CD4-positive, CD25-positive, alpha-beta regulatory T cell (primary cell): ENCODE measurements around the gene ATP6V1B1. TPM values are rescaled to one million over a fixed set of nuclear protein-coding genes. Genes with fewer than 3 reads are reported as not detected.

Source experiments
- ATAC-seq, 2 donors: fragments of 150-1000 bp; cut with Tn5 transposase; one replicate each; pipeline ENCODE4 v1.10.0; 2021; ENCODE audit warnings: low read depth in 2 of 2, moderate number of reproducible peaks in 2 of 2, moderate library complexity in 1 of 2
- DNase-seq, 3 donors: peaks; one replicate each; pipeline versions ENCODE4 v3.0.0 to v3.0.0-alpha.2; 2012 to 2022; ENCODE audit warnings: mixed read lengths in 1 of 3
- H3K27ac ChIP-seq: one replicate; pipeline ENCODE4 v1.7.0; 2013; ENCODE audit warnings: mild to moderate bottlenecking, low read length; ENCODE audit not compliant: insufficient read depth, poor library complexity, severe bottlenecking
- H3K27me3 ChIP-seq: one replicate; pipeline ENCODE4 v1.7.0; 2013; ENCODE audit warnings: low read length; ENCODE audit not compliant: control insufficient read depth, insufficient read depth
- H3K36me3 ChIP-seq: one replicate; pipeline ENCODE4 v1.7.0; 2013; ENCODE audit warnings: mild to moderate bottlenecking, low read length, moderate library complexity; ENCODE audit not compliant: control insufficient read depth, insufficient read depth
- H3K4me1 ChIP-seq: 2 replicates; pipeline ENCODE4 v1.7.0; 2013; ENCODE audit warnings: mild to moderate bottlenecking, low read length; ENCODE audit not compliant: insufficient read depth, control insufficient read depth, poor library complexity, severe bottlenecking
- H3K4me3 ChIP-seq: one replicate; pipeline ENCODE4 v1.7.0; 2013; ENCODE audit warnings: low read depth, mild to moderate bottlenecking, low read length, moderate library complexity
- H3K9me3 ChIP-seq, 2 experiments: 1 replicate in 1 of 2; 2 replicates in 1 of 2; pipeline ENCODE4 v1.7.0; 2013; ENCODE audit warnings: low read length in 2 of 2, mild to moderate bottlenecking in 1 of 2, moderate library complexity in 1 of 2; ENCODE audit not compliant: control insufficient read depth in 2 of 2
- H3K27ac Mint-ChIP-seq, 3 donors: one replicate each; pipeline ENCODE4 v1.8.0; 2020 to 2022; ENCODE audit warnings: mild to moderate bottlenecking in 3 of 3, mixed read lengths in 3 of 3, moderate library complexity in 2 of 3
- H3K27me3 Mint-ChIP-seq: one replicate; pipeline ENCODE4 v1.8.0; 2022; ENCODE audit warnings: mild to moderate bottlenecking, mixed read lengths
- H3K36me3 Mint-ChIP-seq: one replicate; pipeline ENCODE4 v1.8.0; 2020; ENCODE audit warnings: mixed read lengths
- H3K4me1 Mint-ChIP-seq, 4 donors: one replicate each; pipeline ENCODE4 v1.8.0; 2020 to 2022; ENCODE audit warnings: mixed read lengths in 4 of 4, mild to moderate bottlenecking in 1 of 4
- H3K4me3 Mint-ChIP-seq, 4 donors: one replicate each; pipeline ENCODE4 v1.8.0; 2020 to 2022; ENCODE audit warnings: mild to moderate bottlenecking in 4 of 4, mixed read lengths in 4 of 4, moderate library complexity in 3 of 4
- H3K9me3 Mint-ChIP-seq, 7 donors: one replicate each; pipeline ENCODE4 v1.8.0; 2020 to 2022; ENCODE audit warnings: mixed read lengths in 7 of 7, mild to moderate bottlenecking in 3 of 7, moderate library complexity in 2 of 7
- polyA plus RNA-seq, 4 donors: library from polyadenylated mRNA; unstranded; fragments of 300-500 nt; fragmentation: Illumina TruSeq; gene quantifications; one replicate each; pipeline ENCODE4 v1.2.3, GENCODE V29; 2021
- total RNA-seq: library from RNA; stranded (reverse); gene quantifications from one replicate; pipeline ENCODE4 v1.2.3, GENCODE V29; 2022

The ATP6V1B1 gene
- total and polyA plus RNA-seq, 5 donors from 2014 or later, result not detected

GRCh38 chr2:70988151-70988550 lies 52.5 kb downstream of the ATP6V1B1 start:
- H3K4me3 Mint-ChIP-seq, result no peak overlapping the region
- peaks cover 59% of the 10 kb centered on the region for H3K36me3 ChIP-seq
- no peak overlapping the region for H3K27ac Mint-ChIP-seq
- no peak overlapping the region for H3K4me3 ChIP-seq
- H3K27me3 Mint-ChIP-seq, result no peaks in the 10 kb centered on the region
- no peaks in the 10 kb centered on the region for H3K9me3 ChIP-seq
- H3K27ac ChIP-seq, result no peak overlapping the region
- peaks cover 21% of the 10 kb centered on the region for H3K4me1 ChIP-seq
- H3K4me1 Mint-ChIP-seq, result peaks cover 6 to 48% (median 21%) of the 10 kb centered on the region in 4 donors
- DNase-seq (no peak), ATAC-seq (no peak)
- H3K27me3 ChIP-seq, result no peaks in the 10 kb centered on the region
- peaks cover 0 to 3% (median 0%) of the 10 kb centered on the region in 7 donors for H3K9me3 Mint-ChIP-seq
- H3K36me3 Mint-ChIP-seq, result peaks cover 36% of the 10 kb centered on the region

GRCh38 chr2:70988726-70989648 lies 53.3 kb downstream of the ATP6V1B1 start:
- peaks cover 0 to 3% (median 0%) of the 10 kb centered on the region in 7 donors for H3K9me3 Mint-ChIP-seq
- peaks cover 39% of the 10 kb centered on the region for H3K36me3 Mint-ChIP-seq

GRCh38 chr2:70990216-70990615 lies 54.5 kb downstream of the ATP6V1B1 start:
- Histone ChIP-seq H3K9me3 (no peaks in the 10 kb centered on the region), H3K4me1 (peaks cover 23% of the 10 kb centered on the region), H3K4me3 (no peak overlapping the region), H3K36me3 (peaks cover 59% of the 10 kb centered on the region), H3K27me3 (no peaks in the 10 kb centered on the region), H3K27ac (no peak overlapping the region)
- peaks cover 39% of the 10 kb centered on the region for H3K36me3 Mint-ChIP-seq
- peaks cover 0 to 3% (median 0%) of the 10 kb centered on the region in 7 donors for H3K9me3 Mint-ChIP-seq
- ATAC-seq (no peak), DNase-seq (no peak)
- H3K27ac Mint-ChIP-seq, result no peak overlapping the region
- no peak overlapping the region for H3K4me3 Mint-ChIP-seq
- peaks cover 15 to 48% (median 27%) of the 10 kb centered on the region in 4 donors for H3K4me1 Mint-ChIP-seq
- no peaks in the 10 kb centered on the region for H3K27me3 Mint-ChIP-seq

More at GRCh38 chr2:70988726-70989648, 53.3 kb downstream of the ATP6V1B1 start:
- no peak overlapping the region for H3K27ac ChIP-seq
- H3K27me3 ChIP-seq, result no peaks in the 10 kb centered on the region
- DNase-seq, result no peak
- Mint-ChIP-seq H3K4me1 (peaks cover 15 to 55% (median 27%) of the 10 kb centered on the region in 4 donors), H3K27ac (peak overlapping the region in 2 of 3 donors; percentile 38 to 64), H3K4me3 (no peak overlapping the region), H3K27me3 (no peaks in the 10 kb centered on the region)
- ATAC-seq, result no peak
- H3K9me3 ChIP-seq, result no peaks in the 10 kb centered on the region
- H3K36me3 ChIP-seq, result peaks cover 59% of the 10 kb centered on the region
- H3K4me3 ChIP-seq, result no peak overlapping the region
- peaks cover 30% of the 10 kb centered on the region for H3K4me1 ChIP-seq

GRCh38 chr2:70991142-70991541 lies 55.4 kb downstream of the ATP6V1B1 start:
- Mint-ChIP-seq H3K27ac (peak overlapping the region in 1 of 3 donors; percentile 74), H3K4me3 (peak overlapping the region in 2 of 4 donors; percentile 42 to 78), H3K4me1 (peaks cover 21 to 48% (median 35%) of the 10 kb centered on the region in 4 donors), H3K27me3 (no peaks in the 10 kb centered on the region), H3K36me3 (peaks cover 34% of the 10 kb centered on the region), H3K9me3 (peaks cover 0 to 3% (median 0%) of the 10 kb centered on the region in 7 donors)
- Histone ChIP-seq H3K4me1 (peaks cover 26% of the 10 kb centered on the region), H3K27me3 (no peaks in the 10 kb centered on the region), H3K27ac (no peak overlapping the region), H3K36me3 (peaks cover 56% of the 10 kb centered on the region), H3K4me3 (no peak overlapping the region), H3K9me3 (no peaks in the 10 kb centered on the region)
- DNase-seq, result no peak
- no peak for ATAC-seq

GRCh38 chr2:70991742-70992141 lies 56.0 kb downstream of the ATP6V1B1 start:
- H3K36me3 Mint-ChIP-seq, result peaks cover 28% of the 10 kb centered on the region
- no peak for DNase-seq

GRCh38 chr2:70992945-70993853 lies 57.5 kb downstream of the ATP6V1B1 start:
- H3K9me3 ChIP-seq, result no peaks in the 10 kb centered on the region
- Mint-ChIP-seq H3K27ac (peak overlapping the region; percentile 90 to 96 (median 90)), H3K4me1 (peaks cover 21 to 41% (median 29%) of the 10 kb centered on the region in 4 donors), H3K27me3 (no peaks in the 10 kb centered on the region), H3K36me3 (peaks cover 16% of the 10 kb centered on the region), H3K4me3 (peak overlapping the region; percentile 89 to 97 (median 95)), H3K9me3 (no peaks in the 10 kb centered on the region)
- peak in 1 of 3 donors; percentile 31 for DNase-seq
- H3K4me3 ChIP-seq, result peak overlapping the region; percentile 83
- peaks cover 37% of the 10 kb centered on the region for H3K36me3 ChIP-seq
- H3K4me1 ChIP-seq, result peaks cover 26% of the 10 kb centered on the region
- no peaks in the 10 kb centered on the region for H3K27me3 ChIP-seq
- H3K27ac ChIP-seq, result peak overlapping the region; percentile 68
- no peak for ATAC-seq

More at GRCh38 chr2:70991742-70992141, 56.0 kb downstream of the ATP6V1B1 start:
- peaks cover 26% of the 10 kb centered on the region for H3K4me1 ChIP-seq
- Mint-ChIP-seq H3K4me3 (peak overlapping the region; percentile 13 to 78 (median 58)), H3K4me1 (peaks cover 21 to 42% (median 35%) of the 10 kb centered on the region in 4 donors), H3K9me3 (peaks cover 0 to 2% (median 0%) of the 10 kb centered on the region in 7 donors), H3K27ac (peak overlapping the region in 2 of 3 donors; percentile 31 to 32), H3K27me3 (no peaks in the 10 kb centered on the region)
- H3K27ac ChIP-seq, result no peak overlapping the region
- no peak for ATAC-seq
- no peak overlapping the region for H3K4me3 ChIP-seq
- H3K9me3 ChIP-seq, result no peaks in the 10 kb centered on the region
- H3K27me3 ChIP-seq, result no peaks in the 10 kb centered on the region
- H3K36me3 ChIP-seq, result peaks cover 51% of the 10 kb centered on the region

- Mint-ChIP-seq H3K36me3 (peaks cover 9% of the 10 kb centered on the region), H3K4me1 (peaks cover 23 to 40% (median 29%) of the 10 kb centered on the region in 4 donors), H3K27me3 (no peaks in the 10 kb centered on the region), H3K9me3 (no peaks in the 10 kb centered on the region), H3K4me3 (peak overlapping the region; percentile 89 to 97 (median 95)), H3K27ac (peak overlapping the region; percentile 76 to 96 (median 90))
- peaks cover 26% of the 10 kb centered on the region for H3K4me1 ChIP-seq
- ATAC-seq, result no peak
- peak overlapping the region; percentile 83 for H3K4me3 ChIP-seq
- no peaks in the 10 kb centered on the region for H3K9me3 ChIP-seq
- H3K36me3 ChIP-seq, result peaks cover 27% of the 10 kb centered on the region
- DNase-seq, result no peak
- H3K27ac ChIP-seq, result peak overlapping the region; percentile 68
- H3K27me3 ChIP-seq, result no peaks in the 10 kb centered on the region
Observed at GRCh38 chr2:70994009-70994698, 58.5 kb downstream of the ATP6V1B1 start.
